HS-27A (cell line): ENCODE measurements around the gene PKD1.

Source experiments
- DNase-seq: peaks from one replicate; pipeline ENCODE4 v3.0.0-alpha.2; 2012; ENCODE audit warnings: low read depth, missing footprints

The PKD1 gene

GRCh38 chr16:2087748-2088631 lies 47.7 kb downstream of the PKD1 start:
- DNase-seq, result no peak

GRCh38 chr16:2086812-2087747 lies 48.6 kb downstream of the PKD1 start:
- no peak for DNase-seq

- DNase-seq, result no peak
Measured at GRCh38 chr16:2086106-2086742, 49.5 kb downstream of the PKD1 start.

- no peak for DNase-seq
Measured at GRCh38 chr16:2085669-2086068, 50.0 kb downstream of the PKD1 start.

GRCh38 chr16:2084895-2085625 lies 50.6 kb downstream of the PKD1 start:
- no peak for DNase-seq

- DNase-seq, result no peak
Measured at GRCh38 chr16:2083876-2084780, 51.6 kb downstream of the PKD1 start.

DNA sequence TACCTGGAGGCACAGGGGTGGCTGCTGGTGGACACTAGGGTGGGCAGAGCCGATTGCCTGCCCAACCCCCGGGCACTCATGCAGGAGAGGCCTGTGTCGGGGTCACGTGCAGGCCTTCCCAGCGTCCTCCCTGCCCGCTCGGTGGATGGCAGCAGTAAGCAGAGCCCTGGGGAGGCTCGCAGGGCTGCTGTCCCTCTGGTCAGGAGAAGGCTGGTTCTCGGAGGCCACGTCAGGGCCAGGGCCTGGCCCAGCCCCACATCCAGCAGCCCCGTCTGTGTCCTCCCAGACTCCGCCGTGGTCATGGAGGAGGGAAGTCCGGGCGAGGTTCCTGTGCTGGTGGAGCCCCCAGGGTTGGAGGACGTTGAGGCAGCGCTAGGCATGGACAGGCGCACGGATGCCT lies 52.3 kb downstream of the PKD1 start:
- no peak for DNase-seq

DNA sequence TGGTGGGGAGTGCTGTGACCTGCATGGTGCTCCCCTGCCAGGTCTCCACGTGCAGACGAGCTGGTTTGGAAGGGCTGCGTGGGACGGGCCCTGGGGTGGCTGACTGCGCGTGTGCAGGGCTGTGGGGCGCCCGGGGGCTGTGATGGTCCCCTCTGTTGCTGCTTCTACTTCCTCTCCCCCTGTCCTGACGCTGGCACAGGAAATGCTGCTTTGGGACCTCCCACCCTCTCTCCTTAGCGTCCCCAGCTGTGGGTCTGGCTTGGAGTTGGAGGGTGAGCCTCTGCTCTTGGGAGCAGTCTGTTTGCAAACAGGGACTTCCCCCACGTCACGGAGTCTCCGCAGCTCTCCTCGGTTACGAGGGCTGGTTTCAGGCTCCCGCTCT lies 52.7 kb downstream of the PKD1 start:
- no peak for DNase-seq

DNA sequence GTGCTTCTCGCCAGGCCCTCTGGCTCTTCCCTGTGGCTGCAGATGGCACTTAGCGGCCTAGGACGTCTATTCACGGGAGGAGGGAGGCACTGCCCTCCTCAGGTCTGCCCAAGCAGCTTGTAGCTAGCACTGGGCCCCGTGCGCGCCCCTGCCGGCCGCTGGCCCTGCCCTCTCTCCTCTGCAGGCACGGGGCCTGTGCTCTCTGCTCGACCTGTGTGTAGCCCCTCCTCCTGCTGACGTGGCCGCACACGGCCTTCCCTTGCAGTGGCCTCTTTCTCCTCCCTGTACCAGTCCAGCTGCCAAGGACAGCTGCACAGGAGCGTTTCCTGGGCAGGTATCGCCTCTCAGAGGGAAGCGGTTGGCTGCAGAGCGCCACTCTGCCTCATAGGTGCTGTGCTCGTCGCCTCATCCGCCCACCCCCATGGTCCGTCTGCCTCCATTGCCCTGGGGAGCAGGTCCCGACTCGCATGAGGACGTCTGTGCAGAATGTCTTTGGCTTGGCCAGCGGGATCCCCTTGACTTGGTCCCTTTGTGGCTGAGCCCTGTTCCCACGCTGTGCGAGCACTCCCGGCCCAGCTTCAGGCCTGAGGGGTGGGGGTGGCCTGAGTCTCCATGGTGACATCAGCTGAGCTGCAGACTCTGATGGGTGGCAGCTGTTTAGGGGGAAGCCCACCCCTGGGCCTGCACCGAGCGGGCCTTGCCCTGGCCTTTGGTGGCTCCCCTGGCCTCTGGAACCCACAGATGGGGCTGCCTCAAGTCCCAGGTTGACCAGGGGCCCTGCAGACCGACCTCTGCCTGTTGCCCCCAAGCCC lies 53.3 kb downstream of the PKD1 start:
- no peak for DNase-seq

GRCh38 chr16:2081201-2082084 lies 54.3 kb downstream of the PKD1 start:
- no peak for DNase-seq

DNA sequence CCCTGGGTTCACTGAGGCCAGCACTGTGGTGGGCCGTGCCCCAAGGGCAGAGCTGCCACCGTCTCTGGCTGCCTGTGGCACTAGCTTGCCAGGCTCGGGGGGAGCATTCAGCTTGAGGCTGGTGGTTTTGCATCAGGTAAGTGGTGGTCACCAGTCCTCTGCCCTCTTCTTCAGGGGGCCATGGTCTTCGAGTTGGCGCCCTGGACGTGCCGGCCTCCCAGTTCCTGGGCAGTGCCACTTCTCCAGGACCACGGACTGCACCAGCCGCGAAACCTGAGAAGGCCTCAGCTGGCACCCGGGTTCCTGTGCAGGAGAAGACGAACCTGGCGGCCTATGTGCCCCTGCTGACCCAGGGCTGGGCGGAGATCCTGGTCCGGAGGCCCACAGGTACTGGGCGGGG lies 55.7 kb downstream of the PKD1 start:
- no peak for DNase-seq

GRCh38 chr16:2079311-2079800 lies 56.3 kb downstream of the PKD1 start:
- no peak for DNase-seq

DNA sequence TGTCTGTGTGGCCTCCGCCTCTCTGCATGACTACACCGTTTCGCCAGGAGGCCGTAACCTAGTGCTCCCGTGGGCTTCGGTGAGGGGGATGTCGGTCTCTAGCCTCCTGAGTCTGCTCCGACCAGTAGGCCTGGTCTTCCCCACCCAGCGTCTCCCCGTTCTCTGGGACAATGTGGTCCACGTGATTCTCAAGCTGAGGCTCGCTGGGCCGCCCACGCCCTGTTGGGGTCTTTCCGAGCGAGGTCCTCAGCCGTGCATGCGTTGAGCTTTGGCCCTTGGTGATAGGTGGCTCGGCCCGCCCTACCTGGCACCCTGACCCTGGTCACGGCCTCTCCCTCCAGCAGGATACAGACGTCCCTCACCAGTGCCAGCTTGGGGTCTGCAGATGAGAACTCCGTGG lies 57.0 kb downstream of the PKD1 start:
- no peak for DNase-seq

DNA sequence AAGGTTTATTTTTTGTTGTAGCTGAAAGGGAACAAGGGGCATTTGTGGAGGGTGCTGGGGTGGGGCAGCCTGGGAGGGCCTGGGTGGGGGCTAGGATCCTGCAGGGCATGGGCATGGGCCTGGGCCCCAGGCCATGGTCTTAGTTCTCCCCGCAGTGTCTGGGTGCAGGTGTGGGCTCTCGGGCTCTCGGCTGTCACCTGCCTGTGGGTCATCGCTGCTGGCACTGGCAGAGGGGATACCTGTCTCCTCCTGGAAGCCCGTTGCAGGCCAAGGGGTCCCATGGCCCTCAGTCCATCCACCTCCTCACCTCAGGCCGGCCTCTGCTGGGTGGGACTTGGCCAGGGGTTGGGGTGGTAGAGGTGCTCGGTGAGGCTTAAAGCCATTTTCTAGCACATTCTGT lies 57.6 kb downstream of the PKD1 start:
- no peak for DNase-seq

DNA sequence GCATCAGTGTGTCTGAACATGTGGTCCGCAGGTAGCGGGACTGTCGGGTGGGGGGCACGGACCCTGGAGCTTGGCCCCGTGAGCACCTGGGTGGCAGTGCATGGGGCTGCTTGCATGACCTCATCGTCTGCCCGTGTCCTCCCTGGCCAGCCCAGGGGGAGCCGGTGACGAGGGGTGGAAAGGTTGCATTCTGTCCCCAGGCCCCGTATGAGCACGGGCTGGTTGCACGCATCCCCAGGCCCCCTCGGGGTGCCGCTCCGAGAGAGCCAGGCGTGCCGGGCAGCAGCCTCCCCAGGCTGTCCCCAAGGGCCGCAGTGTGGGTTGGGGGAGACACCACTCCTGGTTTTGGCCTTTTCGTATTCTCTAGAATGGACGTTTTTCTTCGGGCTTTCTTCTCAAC lies 58.0 kb downstream of the PKD1 start:
- DNase-seq, result no peak

- no peak for DNase-seq
Measured at GRCh38 chr16:2077016-2077415, 58.7 kb downstream of the PKD1 start.

DNA sequence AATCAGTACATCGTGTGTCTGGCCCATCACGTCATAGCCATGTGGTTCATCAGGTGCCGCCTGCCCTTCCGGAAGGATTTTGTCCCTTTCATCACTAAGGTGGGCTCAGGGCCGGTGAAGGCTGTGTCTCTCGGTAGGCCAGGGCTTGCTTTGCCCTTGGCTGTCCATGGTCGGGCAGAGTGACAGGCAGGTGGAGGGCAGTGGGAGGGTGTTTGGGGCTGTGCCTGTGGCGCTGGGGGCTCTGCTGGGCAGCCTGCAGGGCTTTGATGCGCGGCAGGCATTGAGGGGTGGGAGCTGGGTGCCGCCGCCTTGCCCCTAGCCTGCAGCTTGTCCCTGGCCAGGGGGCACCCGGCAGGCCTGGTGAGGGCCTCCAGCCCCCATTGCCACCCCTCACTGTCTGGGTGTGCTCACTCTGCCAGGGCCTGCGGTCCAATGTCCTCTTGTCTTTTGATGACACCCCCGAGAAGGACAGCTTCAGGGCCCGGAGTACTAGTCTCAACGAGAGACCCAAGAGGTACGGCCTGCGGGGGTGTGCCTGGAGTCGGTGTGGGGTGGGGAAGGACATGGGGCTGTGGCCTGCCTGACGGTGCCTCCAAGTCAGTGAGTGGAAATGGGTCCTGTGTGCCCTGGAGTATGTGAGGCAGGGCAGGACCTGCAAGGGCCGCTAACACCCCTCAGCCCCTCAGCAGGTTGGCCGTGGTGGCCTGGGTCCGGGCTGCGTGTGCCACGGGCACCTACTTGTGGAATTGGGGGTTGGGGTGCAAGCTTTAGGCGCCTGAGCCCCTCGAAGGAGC lies 59.4 kb downstream of the PKD1 start:
- no peak for DNase-seq

GRCh38 chr16:2075631-2076030 lies 60.1 kb downstream of the PKD1 start:
- DNase-seq, result no peak
